IMR-90 (cell line): Measurements from ENCODE around the gene RNU1-4. TPM values are rescaled to one million over a fixed set of nuclear protein-coding genes. Genes with fewer than 3 reads are reported as not detected.
"Not testable (repeated sequence)": the region's sequence is repeated elsewhere in the genome, so short reads cannot be mapped to it uniquely, and the experiment has no call there.

ENCODE experiments used
- ATAC-seq: fragments of 200-7000 bp; cut with Tn5 transposase; 2 replicates; pipeline ENCODE4 v1.9.1; 2020; ENCODE audit warnings: low read depth, mild to moderate bottlenecking, moderate library complexity
- BruUV-seq: library from RNA; stranded (reverse); fragments of 400-500 nt; replicated peaks from 2 replicates; lab custom pipeline; 2021; lab: Mats Ljungman, UMichigan
- CTCF ChIA-PET: fragments of 300-600 bp; formaldehyde crosslinking; extraction: SDS; loops from one replicate; lab custom pipeline; 2021; ENCODE audit warnings: antibody characterized with exemption; lab: Yijun Ruan, JAX
- POLR2A ChIA-PET: fragments of 300-600 bp; sonication (Branson Sonifier 250); formaldehyde crosslinking; loops from one replicate; lab custom pipeline; 2022; ENCODE audit warnings: antibody characterized with exemption; ENCODE audit not compliant: unreplicated experiment; lab: Charles Lee
- DNase-seq: peaks from one replicate; pipeline ENCODE4 v3.0.0; 2013
- H2AFZ ChIP-seq: replicated peaks from 2 replicates; pipeline ENCODE3; 2013; ENCODE audit warnings: low read length, mild to moderate bottlenecking; ENCODE audit not compliant: poor library complexity
- H2AK5ac ChIP-seq: 2 replicates; pipeline ENCODE4 v1.6.1; 2013; ENCODE audit warnings: low read depth, low read length, inconsistent platforms
- H2AK9ac ChIP-seq: replicated peaks from 2 replicates; pipeline ENCODE3; 2013; ENCODE audit warnings: mild to moderate bottlenecking, low read depth, low read length, moderate library complexity; ENCODE audit not compliant: poor library complexity
- H2BK120ac ChIP-seq: 2 replicates; pipeline ENCODE4 v1.6.1; 2013; ENCODE audit warnings: low read depth, low read length, inconsistent platforms
- H2BK15ac ChIP-seq: 3 replicates; pipeline ENCODE4 v1.6.1; 2013; ENCODE audit warnings: low read depth, low read length, inconsistent platforms
- H2BK20ac ChIP-seq: 2 replicates; pipeline ENCODE4 v1.6.1; 2013; ENCODE audit warnings: low read depth, mild to moderate bottlenecking, inconsistent platforms, low read length, moderate library complexity
- H2BK5ac ChIP-seq: 2 replicates; pipeline ENCODE4 v1.6.1; 2013; ENCODE audit warnings: mild to moderate bottlenecking, low read depth, low read length, inconsistent platforms; ENCODE audit not compliant: poor library complexity, severe bottlenecking
- H3K14ac ChIP-seq: replicated peaks from 2 replicates; pipeline ENCODE4 v1.6.1; 2013; ENCODE audit warnings: low read depth, low read length, inconsistent platforms
- H3K18ac ChIP-seq: 2 replicates; pipeline ENCODE4 v1.6.1; 2013; ENCODE audit warnings: low read depth, low read length, control low read depth
- H3K23ac ChIP-seq: 2 replicates; pipeline ENCODE4 v1.6.1; 2013; ENCODE audit warnings: low read depth, low read length, inconsistent platforms
- H3K27ac ChIP-seq: 2 replicates; pipeline ENCODE4 v1.5.1; 2013; ENCODE audit warnings: mild to moderate bottlenecking, control low read depth, low read length; ENCODE audit not compliant: insufficient read depth
- H3K27me3 ChIP-seq: 2 replicates; pipeline ENCODE4 v1.6.1; 2013; ENCODE audit warnings: low read length; ENCODE audit not compliant: control insufficient read depth, insufficient read depth
- H3K36me3 ChIP-seq: 2 replicates; pipeline ENCODE4 v1.6.1; 2013; ENCODE audit warnings: low read length, mixed read lengths; ENCODE audit not compliant: control insufficient read depth, insufficient read depth
- H3K4ac ChIP-seq: 2 replicates; pipeline ENCODE4 v1.6.1; 2013; ENCODE audit warnings: low read depth, low read length, inconsistent platforms
- H3K4me1 ChIP-seq: 2 replicates; pipeline ENCODE4 v1.6.1; 2013; ENCODE audit warnings: low read length, mixed read lengths; ENCODE audit not compliant: control insufficient read depth, insufficient read depth
- H3K4me2 ChIP-seq: 2 replicates; pipeline ENCODE4 v1.6.1; 2013; ENCODE audit warnings: low read depth, mild to moderate bottlenecking, control low read depth, low read length, moderate library complexity
- H3K4me3 ChIP-seq: 2 replicates; pipeline ENCODE4 v1.5.1; 2013; ENCODE audit warnings: low read depth, mild to moderate bottlenecking, control low read depth, low read length, moderate library complexity; ENCODE audit not compliant: insufficient read depth
- H3K56ac ChIP-seq: 2 replicates; pipeline ENCODE4 v1.6.1; 2013; ENCODE audit warnings: low read length, inconsistent platforms; ENCODE audit not compliant: insufficient read depth; ENCODE audit errors: extremely low read depth
- H3K79me1 ChIP-seq, 2 experiments: 2 replicates each; pipeline ENCODE4 v1.6.1; 2013; ENCODE audit warnings: low read length in 2 of 2, inconsistent platforms in 1 of 2, low read depth in 1 of 2
- H3K9ac ChIP-seq: 2 replicates; pipeline ENCODE4 v1.6.1; 2013; ENCODE audit warnings: low read depth, low read length, control low read depth
- H3K9me1 ChIP-seq: 2 replicates; pipeline ENCODE4 v1.6.1; 2013; ENCODE audit warnings: low read length, inconsistent platforms; ENCODE audit not compliant: insufficient read depth
- H3K9me3 ChIP-seq: 2 replicates; pipeline ENCODE4 v1.6.1; 2013; ENCODE audit warnings: low read length; ENCODE audit not compliant: control insufficient read depth, insufficient read depth
- H4K20me1 ChIP-seq: 2 replicates; pipeline ENCODE4 v1.6.1; 2013; ENCODE audit warnings: low read length, inconsistent platforms; ENCODE audit not compliant: insufficient read depth
- H4K5ac ChIP-seq: 2 replicates; pipeline ENCODE4 v1.6.1; 2013; ENCODE audit warnings: mild to moderate bottlenecking, low read depth, low read length, control low read depth
- H4K8ac ChIP-seq, 2 experiments: 2 replicates each; pipeline ENCODE4 v1.6.1; 2013; ENCODE audit warnings: low read depth in 2 of 2, low read length in 2 of 2, control low read depth in 1 of 2, inconsistent platforms in 1 of 2
- H4K91ac ChIP-seq: 2 replicates; pipeline ENCODE4 v1.6.1; 2013; ENCODE audit warnings: low read depth, low read length, inconsistent platforms; ENCODE audit not compliant: insufficient read depth
- WGBS, 2 experiments: methylation state at CpG; one replicate each; pipeline versions ENCODE4 v1.1.5 to v1.1.7; 2013; ENCODE audit warnings: missing lambda C conversion rate in 2 of 2; ENCODE audit not compliant: insufficient read length in 1 of 2; ENCODE audit errors: extremely low coverage in 2 of 2; 5-methylcytosine and 5-hydroxymethylcytosine counted together
- dilution Hi-C: fragments of 300-500 bp; cut with HindIII; formaldehyde crosslinking; loops from one replicate; pipeline ENCODE4 v1.14.3; 2018; ENCODE audit warnings: low sequenced_read_pairs; ENCODE audit not compliant: unreplicated experiment
- in situ Hi-C: fragments of 300-500 bp; cut with MboI; formaldehyde crosslinking; loops from 3 replicates; pipeline ENCODE4 v1.14.3; 2019; ENCODE audit warnings: low sequenced_read_pairs, inconsistent platforms, mixed read lengths
- intact Hi-C: fragments of 100-400 bp; cut with micrococcal nuclease; formaldehyde crosslinking; loops from 2 replicates; pipeline ENCODE4 v1.10.0; 2022
- polyA plus RNA-seq, 3 experiments: library from polyadenylated mRNA; depleted of rRNA; stranded (reverse); fragments of >200 nt; gene quantifications; 2 replicates each; pipeline ENCODE4 v1.2.3, GENCODE V29; 2012; ENCODE audit warnings: low replicate concordance in 1 of 3
- total RNA-seq: library from RNA; depleted of rRNA; stranded (reverse); fragments of >200 nt; gene quantifications from 2 replicates; pipeline ENCODE4 v1.2.3, GENCODE V29; 2012

RNU1-4 gene
- total and polyA plus RNA-seq, 2 of the 4 experiments (the other 2 are of a cell fraction): under 0.01 TPM; not detected in 1

DNA sequence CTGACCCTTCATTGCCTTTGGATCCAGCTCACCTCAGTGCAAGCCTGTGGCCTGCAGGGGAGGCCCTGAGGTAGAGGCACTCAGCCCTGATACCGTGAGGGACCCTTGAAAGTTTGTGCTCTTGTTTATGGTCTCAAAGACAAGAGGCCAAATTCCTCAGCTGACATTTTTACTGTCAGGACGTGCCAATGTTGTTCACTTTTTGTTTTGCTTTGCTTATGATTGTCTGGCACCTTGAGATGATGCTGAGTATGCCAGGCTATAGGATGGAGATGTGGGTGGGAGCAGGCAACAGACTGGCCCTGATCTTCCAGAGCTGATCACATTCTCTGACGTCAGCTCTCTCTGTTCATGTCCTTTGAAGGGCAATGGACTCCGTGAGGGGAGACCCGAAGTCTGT, 36.5 kb downstream of the RNU1-4 start:
- CTCF ChIA-PET, H4K5ac ChIP-seq, H4K8ac ChIP-seq, H2BK20ac ChIP-seq, H3K4me1 ChIP-seq, H3K9me3 ChIP-seq, H3K27ac ChIP-seq, intact Hi-C loops, H2AFZ ChIP-seq, H2AK5ac ChIP-seq, H3K4ac ChIP-seq, H3K9me1 ChIP-seq, H2BK5ac ChIP-seq, BruUV-seq, DNase-seq, H3K27me3 ChIP-seq, H3K4me2 ChIP-seq, H3K14ac ChIP-seq, ATAC-seq, H3K18ac ChIP-seq, H4K20me1 ChIP-seq, in situ Hi-C loops, POLR2A ChIA-PET, H3K23ac ChIP-seq, dilution Hi-C loops, H3K56ac ChIP-seq, H3K79me1 ChIP-seq, H2BK120ac ChIP-seq, H3K4me3 ChIP-seq, H3K36me3 ChIP-seq, H4K91ac ChIP-seq, H2AK9ac ChIP-seq, H2BK15ac ChIP-seq, H3K9ac ChIP-seq: not testable (repeated sequence)
- WGBS, 2 experiments: no CpG with 5 or more reads among the region's 5 CpGs

DNA sequence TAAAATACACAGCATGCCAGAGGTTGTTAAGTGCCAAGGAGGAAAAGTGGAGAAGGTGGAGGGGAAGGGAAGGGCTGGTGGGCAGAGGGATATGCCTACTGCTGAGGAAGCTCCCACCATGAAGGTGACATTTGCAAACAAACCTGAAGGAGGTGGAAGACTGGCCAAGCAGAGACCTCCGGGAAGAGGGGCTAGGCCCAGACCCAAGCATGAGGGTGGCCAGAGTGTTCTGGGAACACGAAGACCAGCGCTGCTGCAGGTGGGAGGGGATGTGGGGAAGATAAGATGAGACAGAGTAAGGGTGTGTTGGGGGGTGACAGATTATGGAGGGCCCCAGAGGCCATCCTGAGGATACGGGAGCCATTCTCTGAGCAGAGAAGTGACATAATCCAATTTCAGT, 37.5 kb downstream of the RNU1-4 start:
- dilution Hi-C loops, in situ Hi-C loops, H2BK15ac ChIP-seq, H2BK20ac ChIP-seq, H3K4me1 ChIP-seq, H2BK5ac ChIP-seq, intact Hi-C loops, H4K5ac ChIP-seq, POLR2A ChIA-PET, H3K4me2 ChIP-seq, H4K8ac ChIP-seq, H2BK120ac ChIP-seq, H3K4me3 ChIP-seq, DNase-seq, H3K9ac ChIP-seq, H4K91ac ChIP-seq, H3K36me3 ChIP-seq, H2AFZ ChIP-seq, H3K9me1 ChIP-seq, H3K14ac ChIP-seq, H3K9me3 ChIP-seq, H3K27ac ChIP-seq, H3K23ac ChIP-seq, H3K27me3 ChIP-seq, H2AK5ac ChIP-seq, H3K18ac ChIP-seq, H3K79me1 ChIP-seq, BruUV-seq, ATAC-seq, H4K20me1 ChIP-seq, H3K56ac ChIP-seq, H3K4ac ChIP-seq, CTCF ChIA-PET, H2AK9ac ChIP-seq: not testable (repeated sequence)
- WGBS, 2 experiments: 61% methylated on average over 3 of the region's 4 CpGs; no CpG with 5 or more reads in 1 of the 2 experiments
